ENCODE data around the gene PSMB3. TPM values are rescaled to one million over a fixed set of nuclear protein-coding genes. Genes with fewer than 3 reads are reported as not detected.
A peak's percentile ranks its signal among the peaks of the same experiment; 100 is the strongest.

PSMB3 gene
- total RNA-seq, 2 experiments from 2014 or later, result 262 to 294 TPM

DNA sequence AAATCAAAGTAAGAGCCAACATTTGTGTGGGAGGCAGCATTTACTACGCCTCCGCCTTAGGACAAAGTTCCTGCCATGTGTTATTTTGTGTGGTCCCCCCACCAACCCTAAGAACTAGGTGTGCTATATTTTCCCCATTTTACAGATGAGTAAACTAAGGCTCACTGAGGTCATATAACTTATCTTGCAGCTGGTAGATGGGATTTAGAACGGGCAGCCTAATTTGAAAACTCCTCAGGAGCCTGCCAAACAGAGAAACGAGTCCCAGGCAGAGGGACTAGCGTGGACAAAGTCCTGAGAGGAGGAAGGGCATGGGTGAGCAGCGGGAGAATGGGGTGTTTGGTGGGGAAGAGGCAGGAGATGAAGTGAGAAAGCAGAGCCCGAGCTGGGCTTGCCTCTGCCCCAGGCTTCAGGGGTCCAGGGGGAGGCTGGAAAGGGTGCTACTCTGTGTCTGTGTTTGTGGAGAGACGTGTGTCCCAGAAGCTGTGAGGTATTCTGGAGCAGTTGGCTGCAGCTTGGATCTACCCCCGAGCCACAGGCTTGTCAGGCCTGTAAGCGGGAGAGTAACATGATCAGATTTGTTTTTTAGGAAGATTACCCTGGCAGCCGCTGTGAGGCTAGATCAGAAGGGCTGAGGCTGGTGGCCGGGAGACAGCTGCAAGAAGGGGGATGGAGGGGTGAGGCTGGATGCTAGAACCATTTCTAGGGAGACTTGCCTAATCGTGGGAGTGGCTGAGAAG lies 42.5 kb upstream of the PSMB3 start:
- Mint-ChIP-seq H3K27me3 (no peaks in the 10 kb centered on the region), H3K4me1 (peaks cover 61% of the 10 kb centered on the region), H3K27ac (peak overlapping the region; percentile 5), H3K36me3 (ENCODE audit: low read depth) (peaks cover 72% of the 10 kb centered on the region), H3K9me3 (no peaks in the 10 kb centered on the region), H3K4me3 (no peak overlapping the region)
- POLR2A ChIA-PET, result no interaction called here
- CTCF ChIA-PET, result interaction anchor here (1.1 to 1.9 kb wide), 6 partner anchors 8 to 33 kb away, joined by 3 to 8 read pairs (median 4); no protein-coding TSS in a partner anchor
- DNase-seq, result no peak

DNA sequence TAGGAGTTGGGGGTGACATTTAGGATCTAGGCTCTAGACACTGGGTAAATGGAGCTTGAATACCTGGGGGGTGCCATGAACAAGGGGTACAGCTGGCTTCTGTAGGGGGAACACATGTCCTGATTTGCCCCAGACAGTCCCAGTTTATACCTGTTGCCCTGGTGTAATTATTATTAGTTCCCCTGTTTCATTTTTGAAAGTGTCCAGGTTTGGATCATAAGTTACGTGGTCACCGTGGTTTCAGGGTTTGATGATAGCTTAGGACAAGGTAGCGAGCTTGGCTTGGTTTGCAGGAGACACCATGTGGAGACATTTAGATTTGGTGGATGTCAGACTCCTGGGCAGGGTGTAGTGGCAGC lies 42.0 kb upstream of the PSMB3 start:
- CTCF ChIA-PET, result interaction anchor here (0.7 to 1.9 kb wide), 6 partner anchors 9 to 34 kb away, joined by 3 to 8 read pairs (median 3); no protein-coding TSS in a partner anchor
- Mint-ChIP-seq H3K27ac (no peak overlapping the region), H3K9me3 (no peaks in the 10 kb centered on the region), H3K4me1 (peaks cover 66% of the 10 kb centered on the region), H3K4me3 (no peak overlapping the region), H3K36me3 (ENCODE audit: low read depth) (peaks cover 77% of the 10 kb centered on the region), H3K27me3 (no peaks in the 10 kb centered on the region)
- DNase-seq, result no peak
- POLR2A ChIA-PET, result no interaction called here

DNA sequence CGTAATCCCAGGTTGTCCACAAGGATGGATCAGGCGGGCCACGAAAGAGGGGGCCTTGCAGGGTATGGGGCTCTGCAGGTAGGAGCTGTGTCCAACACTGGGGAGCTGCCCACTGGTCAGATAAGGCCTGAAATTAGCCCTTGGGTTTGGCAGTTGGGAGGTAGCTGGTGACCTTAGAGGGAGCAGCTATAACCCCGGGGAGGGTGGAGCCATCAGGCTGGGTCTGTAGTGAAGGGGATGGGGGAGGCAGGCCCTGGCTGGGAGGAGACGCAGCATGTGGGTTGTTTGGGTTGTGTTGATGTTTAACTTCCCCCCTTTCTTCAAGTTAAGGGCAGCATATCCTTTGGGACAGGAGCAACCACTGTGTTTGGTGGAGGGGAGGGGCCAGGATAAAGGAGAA lies 41.6 kb upstream of the PSMB3 start:
- Mint-ChIP-seq H3K36me3 (ENCODE audit: low read depth) (peaks cover 77% of the 10 kb centered on the region), H3K4me1 (peaks cover 70% of the 10 kb centered on the region), H3K27me3 (no peaks in the 10 kb centered on the region), H3K27ac (peak overlapping the region; percentile 19), H3K4me3 (no peak overlapping the region), H3K9me3 (no peaks in the 10 kb centered on the region)
- ChIA-PET POLR2A (no interaction called here), CTCF (interaction anchor here (0.7 to 1.9 kb wide), 5 partner anchors 8 to 34 kb away, joined by 3 to 8 read pairs (median 3); no protein-coding TSS in a partner anchor)
- DNase-seq, result no peak

DNA sequence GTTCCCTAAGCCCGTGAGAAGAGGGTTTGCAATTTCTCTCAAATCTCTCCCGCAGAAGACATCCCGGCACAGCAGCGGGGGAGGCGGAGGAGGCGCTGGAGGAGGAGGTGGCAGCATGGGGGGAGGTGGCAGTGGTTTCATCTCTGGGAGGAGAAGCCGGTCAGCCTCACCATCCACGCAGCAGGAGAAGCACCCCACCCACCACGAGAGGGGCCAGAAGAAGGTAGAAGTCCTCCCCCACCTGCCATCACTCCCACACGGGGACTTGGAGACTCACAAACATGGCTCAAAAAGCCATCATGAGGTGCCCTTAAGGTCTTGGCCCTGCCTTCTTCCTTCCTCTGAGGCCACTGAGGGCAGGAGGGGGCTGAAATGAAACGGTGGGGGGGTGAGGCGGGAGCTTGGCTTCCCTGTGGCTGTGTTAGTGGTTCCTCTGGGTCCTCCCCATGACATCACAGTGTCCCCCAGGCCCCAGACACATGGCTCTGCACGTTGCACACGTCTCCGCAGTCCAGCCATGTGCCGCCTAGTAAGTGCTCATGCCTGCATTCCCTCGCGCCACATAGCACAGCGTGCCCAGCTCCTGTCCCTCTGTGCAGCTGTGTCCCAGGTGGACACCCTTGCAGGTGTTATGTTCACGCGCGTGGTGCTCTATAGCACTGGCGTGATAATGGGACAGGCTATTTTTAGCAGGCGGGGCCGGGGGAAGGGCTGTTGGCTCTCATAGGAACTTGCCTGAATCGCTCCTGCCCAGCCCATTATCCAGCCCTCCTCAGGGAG lies 40.6 kb upstream of the PSMB3 start:
- CTCF ChIA-PET, result interaction anchor here (0.5 kb wide), 1 partner anchor 95 kb away, joined by 3 read pairs; no protein-coding TSS in a partner anchor
- POLR2A ChIA-PET, result interaction anchor here (0.8 kb wide), 1 partner anchor 8 kb away, joined by 3 read pairs; no protein-coding TSS in a partner anchor
- no peaks in the 10 kb centered on the region for H3K27me3 Mint-ChIP-seq
- H3K36me3 Mint-ChIP-seq (ENCODE audit: low read depth), result peaks cover 74% of the 10 kb centered on the region
- H3K27ac Mint-ChIP-seq, result peak overlapping the region; percentile 46
- no peaks in the 10 kb centered on the region for H3K9me3 Mint-ChIP-seq
- no peak for DNase-seq
- no peak overlapping the region for H3K4me3 Mint-ChIP-seq
- peaks cover 67% of the 10 kb centered on the region for H3K4me1 Mint-ChIP-seq

DNA sequence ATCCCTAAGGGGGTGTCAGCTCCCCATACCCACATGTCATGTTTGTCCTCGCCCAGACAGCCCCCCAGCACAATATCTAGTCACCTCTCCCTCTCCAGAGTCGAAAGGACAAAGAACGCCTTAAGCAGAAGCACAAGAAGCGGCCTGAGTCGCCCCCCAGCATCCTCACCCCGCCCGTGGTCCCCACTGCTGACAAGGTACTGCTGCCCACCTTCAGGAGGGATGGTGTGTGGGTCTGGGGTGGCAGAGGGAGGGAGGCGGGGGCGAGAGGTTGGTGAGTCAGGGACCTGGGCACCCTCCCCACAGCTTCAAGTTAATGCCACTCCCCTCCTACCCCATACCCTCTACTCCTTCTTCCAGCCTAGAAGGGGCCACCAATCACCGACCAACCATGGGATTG lies 39.9 kb upstream of the PSMB3 start:
- Mint-ChIP-seq H3K27ac (peak overlapping the region; percentile 46), H3K4me1 (peaks cover 61% of the 10 kb centered on the region), H3K27me3 (no peaks in the 10 kb centered on the region), H3K9me3 (no peaks in the 10 kb centered on the region), H3K4me3 (no peak overlapping the region), H3K36me3 (ENCODE audit: low read depth) (peaks cover 73% of the 10 kb centered on the region)
- ChIA-PET CTCF (no interaction called here), POLR2A (no interaction called here)
- no peak for DNase-seq

DNA sequence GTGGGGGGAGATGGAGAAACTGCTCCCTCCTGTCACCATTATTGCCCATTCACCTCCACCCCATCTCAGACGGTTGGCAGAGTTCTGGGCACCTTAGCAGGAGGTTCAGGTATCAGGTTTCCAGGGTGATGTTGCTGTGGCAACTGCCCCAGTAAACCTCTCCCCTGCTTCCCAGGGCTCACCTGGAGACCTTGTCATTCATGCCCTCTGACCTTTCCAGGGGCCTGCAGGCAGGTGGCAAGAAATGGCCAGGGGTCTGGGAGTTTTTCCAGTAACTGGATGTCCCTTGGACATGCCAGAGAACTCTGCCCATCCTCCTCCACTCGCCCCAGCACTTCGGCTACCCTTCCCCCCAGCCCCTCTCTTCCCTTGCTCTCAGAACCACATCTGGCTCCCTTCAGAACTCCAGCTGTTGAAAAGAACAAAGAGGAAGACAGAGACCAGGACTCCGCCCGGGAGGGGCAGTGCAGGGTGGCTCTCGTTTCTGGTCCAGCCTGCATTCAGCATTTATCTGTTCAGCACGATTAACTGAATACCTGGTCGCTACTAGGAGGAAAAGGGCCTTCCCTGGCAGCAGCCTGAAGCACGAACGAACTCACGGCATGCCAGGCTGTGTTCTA lies 39.0 kb upstream of the PSMB3 start:
- Mint-ChIP-seq H3K4me3 (no peak overlapping the region), H3K4me1 (peaks cover 55% of the 10 kb centered on the region), H3K9me3 (no peaks in the 10 kb centered on the region), H3K27ac (no peak overlapping the region), H3K36me3 (ENCODE audit: low read depth) (peaks cover 71% of the 10 kb centered on the region), H3K27me3 (no peaks in the 10 kb centered on the region)
- DNase-seq, result no peak
- ChIA-PET CTCF (no interaction called here), POLR2A (no interaction called here)

DNA sequence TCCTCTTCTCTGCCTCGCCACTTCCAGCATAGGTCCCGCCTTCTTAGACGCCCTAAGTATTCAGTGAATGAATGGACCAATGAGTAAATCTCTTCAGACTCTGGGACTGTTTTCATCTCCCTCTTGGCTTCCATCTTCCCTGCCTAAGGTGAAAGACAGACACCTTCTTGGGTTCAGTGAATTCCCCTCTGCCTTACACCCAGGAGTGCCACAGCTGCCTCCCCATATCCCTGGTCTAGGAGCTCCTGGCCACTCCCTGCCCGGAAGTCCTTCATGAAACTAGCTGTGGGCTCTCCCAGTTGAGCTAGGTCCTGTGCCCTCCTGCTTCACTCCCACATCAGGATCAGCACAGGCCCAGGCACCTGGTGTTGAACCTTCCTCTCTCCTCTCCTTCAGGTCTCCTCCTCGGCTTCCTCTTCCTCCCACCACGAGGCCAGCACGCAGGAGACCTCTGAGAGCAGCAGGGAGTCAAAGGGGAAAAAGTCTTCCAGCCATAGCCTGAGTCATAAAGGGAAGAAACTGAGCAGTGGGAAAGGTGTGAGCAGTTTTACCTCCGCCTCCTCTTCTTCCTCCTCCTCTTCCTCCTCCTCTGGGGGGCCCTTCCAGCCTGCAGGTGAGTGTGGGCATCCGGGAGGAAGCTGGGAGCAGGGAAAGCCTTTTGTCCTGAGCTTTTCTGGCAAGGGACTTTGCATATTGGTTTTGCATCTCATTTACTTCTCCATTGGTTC lies 37.2 kb upstream of the PSMB3 start:
- POLR2A ChIA-PET, result interaction anchor here (0.6 kb wide), 1 partner anchor 11 kb away, joined by 4 read pairs; no protein-coding TSS in a partner anchor
- no peak for DNase-seq
- H3K9me3 Mint-ChIP-seq, result no peaks in the 10 kb centered on the region
- H3K4me3 Mint-ChIP-seq, result no peak overlapping the region
- H3K27me3 Mint-ChIP-seq, result no peaks in the 10 kb centered on the region
- H3K36me3 Mint-ChIP-seq (ENCODE audit: low read depth), result peaks cover 67% of the 10 kb centered on the region
- peak overlapping the region; percentile 64 for H3K27ac Mint-ChIP-seq
- CTCF ChIA-PET, result interaction anchor here (0.6 to 2.1 kb wide), 7 partner anchors 9 to 438 kb away, joined by 3 to 7 read pairs (median 4); no protein-coding TSS in a partner anchor
- H3K4me1 Mint-ChIP-seq, result peaks cover 46% of the 10 kb centered on the region

DNA sequence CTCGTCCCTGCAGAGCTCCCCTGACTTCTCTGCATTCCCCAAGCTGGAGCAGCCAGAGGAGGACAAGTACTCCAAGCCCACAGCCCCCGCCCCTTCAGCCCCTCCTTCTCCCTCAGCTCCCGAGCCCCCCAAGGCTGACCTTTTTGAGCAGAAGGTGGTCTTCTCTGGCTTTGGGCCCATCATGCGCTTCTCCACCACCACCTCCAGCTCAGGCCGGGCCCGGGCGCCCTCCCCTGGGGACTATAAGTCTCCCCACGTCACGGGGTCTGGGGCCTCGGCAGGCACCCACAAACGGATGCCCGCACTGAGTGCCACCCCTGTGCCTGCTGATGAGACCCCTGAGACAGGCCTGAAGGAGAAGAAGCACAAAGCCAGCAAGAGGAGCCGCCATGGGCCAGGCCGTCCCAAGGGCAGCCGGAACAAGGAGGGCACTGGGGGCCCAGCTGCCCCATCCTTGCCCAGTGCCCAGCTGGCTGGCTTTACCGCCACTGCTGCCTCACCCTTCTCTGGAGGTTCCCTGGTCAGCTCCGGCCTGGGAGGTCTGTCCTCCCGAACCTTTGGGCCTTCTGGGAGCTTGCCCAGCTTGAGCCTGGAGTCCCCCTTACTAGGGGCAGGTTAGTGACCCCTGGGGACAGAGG lies 36.1 kb upstream of the PSMB3 start:
- no peak for DNase-seq
- Mint-ChIP-seq H3K36me3 (ENCODE audit: low read depth) (peaks cover 66% of the 10 kb centered on the region), H3K27me3 (no peaks in the 10 kb centered on the region), H3K4me1 (peaks cover 39% of the 10 kb centered on the region), H3K4me3 (no peak overlapping the region), H3K9me3 (no peaks in the 10 kb centered on the region), H3K27ac (no peak overlapping the region)
- ChIA-PET CTCF (interaction anchor here (0.5 to 2.1 kb wide), 6 partner anchors 9 to 79 kb away, joined by 3 to 7 read pairs (median 4); no protein-coding TSS in a partner anchor), POLR2A (interaction anchor here (1.3 kb wide), 1 partner anchor 12 kb away, joined by 3 read pairs; no protein-coding TSS in a partner anchor)

DNA sequence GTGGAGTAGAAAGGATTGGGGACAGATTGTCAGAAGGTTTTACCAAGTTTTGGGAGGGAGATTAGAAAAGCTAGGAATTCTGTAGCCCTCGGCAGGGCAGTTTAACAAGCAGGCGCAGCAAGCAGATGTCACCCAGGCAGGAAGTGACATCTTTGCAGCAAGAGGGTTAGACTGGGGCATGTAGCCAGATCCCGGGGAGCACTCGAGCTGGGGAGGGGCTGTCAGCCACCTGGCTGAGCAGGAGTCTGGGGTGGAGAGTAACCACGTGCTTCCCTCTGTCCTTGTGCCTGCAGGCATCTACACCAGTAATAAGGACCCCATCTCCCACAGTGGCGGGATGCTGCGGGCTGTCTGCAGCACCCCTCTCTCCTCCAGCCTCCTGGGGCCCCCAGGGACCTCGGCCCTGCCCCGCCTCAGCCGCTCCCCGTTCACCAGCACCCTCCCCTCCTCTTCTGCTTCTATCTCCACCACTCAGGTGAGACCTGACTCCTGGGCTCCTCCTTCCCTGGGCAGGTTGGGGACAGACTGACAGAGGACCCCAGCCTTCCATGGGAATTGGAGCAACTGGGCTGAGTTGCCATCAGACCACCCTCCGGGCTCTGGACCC lies 35.3 kb upstream of the PSMB3 start:
- peak overlapping the region; percentile 11 for H3K27ac Mint-ChIP-seq
- CTCF ChIA-PET, result interaction anchor here (0.5 to 2.1 kb wide), 3 partner anchors 9 to 78 kb away, joined by 4 to 5 read pairs (median 5); no protein-coding TSS in a partner anchor
- H3K9me3 Mint-ChIP-seq, result no peaks in the 10 kb centered on the region
- DNase-seq, result no peak
- peaks cover 33% of the 10 kb centered on the region for H3K4me1 Mint-ChIP-seq
- H3K36me3 Mint-ChIP-seq (ENCODE audit: low read depth), result peaks cover 60% of the 10 kb centered on the region
- H3K27me3 Mint-ChIP-seq, result no peaks in the 10 kb centered on the region
- POLR2A ChIA-PET, result interaction anchor here (1.3 kb wide), 1 partner anchor 11 kb away, joined by 3 read pairs; no protein-coding TSS in a partner anchor
- no peak overlapping the region for H3K4me3 Mint-ChIP-seq

DNA sequence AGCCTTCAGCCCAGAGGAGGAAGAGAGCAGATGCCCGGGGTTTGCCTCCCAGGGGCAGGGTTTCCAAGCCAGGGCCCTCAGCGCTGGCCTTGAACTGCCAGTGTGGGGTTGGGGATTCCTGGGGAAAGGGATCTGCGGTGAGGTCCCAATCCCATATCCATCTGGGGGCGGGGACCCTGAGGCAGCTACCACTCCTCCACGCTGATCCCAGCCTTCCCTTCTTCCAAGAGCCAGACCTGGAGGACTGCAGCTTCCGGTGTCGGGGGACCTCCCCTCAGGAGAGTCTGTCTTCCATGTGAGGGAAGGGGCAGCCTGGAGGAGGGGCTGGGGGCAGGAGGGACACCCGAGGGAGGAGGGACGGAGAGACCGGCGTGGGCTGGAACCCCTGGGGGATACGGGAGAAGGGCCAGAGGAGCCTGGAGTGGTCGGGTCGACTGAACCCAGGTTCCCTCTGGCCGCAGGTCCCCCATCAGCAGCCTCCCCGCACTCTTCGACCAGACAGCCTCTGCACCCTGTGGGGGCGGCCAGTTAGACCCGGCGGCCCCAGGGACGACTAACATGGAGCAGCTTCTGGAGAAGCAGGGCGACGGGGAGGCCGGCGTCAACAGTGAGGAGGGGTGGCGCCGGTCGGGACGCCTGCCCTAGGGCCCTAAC lies 33.1 kb upstream of the PSMB3 start:
- Mint-ChIP-seq H3K27me3 (no peaks in the 10 kb centered on the region), H3K4me1 (peaks cover 28% of the 10 kb centered on the region), H3K27ac (peak overlapping the region; percentile 31), H3K36me3 (ENCODE audit: low read depth) (peaks cover 51% of the 10 kb centered on the region), H3K4me3 (no peak overlapping the region), H3K9me3 (no peaks in the 10 kb centered on the region)
- ChIA-PET POLR2A (interaction anchor here (0.6 to 1.0 kb wide), 3 partner anchors 8 to 15 kb away, joined by 3 to 10 read pairs (median 3); partner anchors contain the start of gene MLLT6), CTCF (interaction anchor here (0.9 to 1.9 kb wide), 6 partner anchors 8 to 21 kb away, joined by 3 to 7 read pairs (median 4); partner anchors contain the start of gene CISD3)
- no peak for DNase-seq

All from activated CD4-positive, alpha-beta T cell treated with anti-CD3 and anti-CD28 coated beads, Interleukin-2, amount 10 ng/mL, durations not matched to agents 7 days and 5 days (primary cell).